HG03135 (cell line): Measurements from ENCODE around the gene DEPDC4.

Source experiments
- ATAC-seq: cut with Tn5 transposase; IDR thresholded peaks from one replicate; pipeline ENCODE4 v1.9.1; 2021; ENCODE audit warnings: mild to moderate bottlenecking, moderate library complexity; ENCODE audit not compliant: unreplicated experiment

DEPDC4 gene

GRCh38 chr12:100215209-100215608, 51.7 kb downstream of the DEPDC4 start:
- no peak for ATAC-seq

GRCh38 chr12:100214518-100214917, 52.4 kb downstream of the DEPDC4 start:
- ATAC-seq: no peak

GRCh38 chr12:100213016-100213891, 53.6 kb downstream of the DEPDC4 start:
- no peak for ATAC-seq

GRCh38 chr12:100211698-100212097, 55.2 kb downstream of the DEPDC4 start:
- ATAC-seq: no peak

GRCh38 chr12:100208834-100209233, 58.0 kb downstream of the DEPDC4 start:
- ATAC-seq: no peak

GRCh38 chr12:100207311-100207710, 59.6 kb downstream of the DEPDC4 start:
- ATAC-seq: no peak

- no peak for ATAC-seq
Measured at GRCh38 chr12:100201604-100202423, 65.1 kb downstream of the DEPDC4 start.

- peak; percentile 90 for ATAC-seq
Measured at GRCh38 chr12:100200463-100201181, 66.3 kb downstream of the DEPDC4 start, which contains the start of gene ACTR6. Gene ACTR6, plus strand, starts transcription at chr12:100200815. Its CDS starts 37 bp downstream, at chr12:100200852.

GRCh38 chr12:100199347-100200149, 67.3 kb downstream of the DEPDC4 start:
- peak; percentile 69 for ATAC-seq

GRCh38 chr12:100199023-100199346, 67.9 kb downstream of the DEPDC4 start:
- no peak for ATAC-seq

GRCh38 chr12:100197486-100197885, 69.4 kb downstream of the DEPDC4 start:
- no peak for ATAC-seq

- ATAC-seq: no peak
Measured at GRCh38 chr12:100193085-100193484, 73.8 kb downstream of the DEPDC4 start.
